Neural crest cell (in vitro differentiated cells): Measurements from ENCODE around the gene DRG2. TPM values are rescaled to one million over a fixed set of nuclear protein-coding genes. Genes with fewer than 3 reads are reported as not detected.

Experiments used
- DNase-seq: peaks from one replicate; pipeline ENCODE4 v3.0.0; 2021; ENCODE audit warnings: low read depth, mixed read lengths, low spot score
- H3K27ac Mint-ChIP-seq: one replicate; pipeline ENCODE4 v1.8.0; 2021; ENCODE audit warnings: mild to moderate bottlenecking, mixed read lengths; ENCODE audit not compliant: unreplicated experiment
- H3K27me3 Mint-ChIP-seq: 2 replicates; pipeline ENCODE4 v1.8.0; 2021; ENCODE audit warnings: low read depth, mild to moderate bottlenecking, mixed read lengths
- H3K36me3 Mint-ChIP-seq: 2 replicates; pipeline ENCODE4 v1.8.0; 2021; ENCODE audit warnings: low read depth, mild to moderate bottlenecking, mixed read lengths
- H3K4me1 Mint-ChIP-seq: 2 replicates; pipeline ENCODE4 v1.8.0; 2021; ENCODE audit warnings: mixed read lengths
- H3K4me3 Mint-ChIP-seq: one replicate; pipeline ENCODE4 v1.8.0; 2021; ENCODE audit warnings: mild to moderate bottlenecking, mixed read lengths
- H3K9me3 Mint-ChIP-seq: 2 replicates; pipeline ENCODE4 v1.8.0; 2021; ENCODE audit warnings: mixed read lengths
- CTCF ChIP-seq: fragments of 200-600 bp; sonication (generic); conservative IDR thresholded peaks from 2 replicates; pipeline ENCODE4 v1.5.0; 2021; ENCODE audit warnings: antibody characterized with exemption, mild to moderate bottlenecking
- long read RNA-seq: library from polyadenylated mRNA; unstranded; transcript quantifications from one replicate; pipeline ENCODE4 v2.0.0, GENCODE V29; 2020
- total RNA-seq: library from RNA; stranded (reverse); gene quantifications from 2 replicates; pipeline ENCODE4 v1.2.1, GENCODE V29; 2021

The DRG2 gene, protein sequence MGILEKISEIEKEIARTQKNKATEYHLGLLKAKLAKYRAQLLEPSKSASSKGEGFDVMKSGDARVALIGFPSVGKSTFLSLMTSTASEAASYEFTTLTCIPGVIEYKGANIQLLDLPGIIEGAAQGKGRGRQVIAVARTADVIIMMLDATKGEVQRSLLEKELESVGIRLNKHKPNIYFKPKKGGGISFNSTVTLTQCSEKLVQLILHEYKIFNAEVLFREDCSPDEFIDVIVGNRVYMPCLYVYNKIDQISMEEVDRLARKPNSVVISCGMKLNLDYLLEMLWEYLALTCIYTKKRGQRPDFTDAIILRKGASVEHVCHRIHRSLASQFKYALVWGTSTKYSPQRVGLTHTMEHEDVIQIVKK
- 40.3 and 41.5 TPM in 2 replicates for total RNA-seq
- long read RNA-seq, transcript DRG2-201 (13 exons, 1,964 nt) = major isoform, 47 of 56 reads
- long read RNA-seq, partial matches to known transcripts = 1 of 56 reads
- long read RNA-seq, other reads (novel, unspliced or antisense) = 8 of 56 reads

GRCh38 chr17:18087610-18088491, at the start of gene DRG2:
TSS of gene DRG2 (plus strand) at chr17:18087948. CDS start at chr17:18088024, 76 bp downstream.
- TF ChIP-seq CTCF = no peak
- H3K4me3 Mint-ChIP-seq = peak within 1 kb of the TSS; percentile 97
- H3K27me3 Mint-ChIP-seq = no peaks in the 10 kb centered on the region
- DNase-seq = peak; percentile 96
- H3K4me1 Mint-ChIP-seq = peaks cover 22% of the 10 kb centered on the region
- no peaks in the 10 kb centered on the region for H3K36me3 Mint-ChIP-seq
- H3K27ac Mint-ChIP-seq = peak within 1 kb of the TSS; percentile 97
- H3K9me3 Mint-ChIP-seq = no peaks in the 10 kb centered on the region

GRCh38 chr17:18038149-18038850, 49.4 kb upstream of the DRG2 start:
- Mint-ChIP-seq H3K4me3 (peak overlapping the region; percentile 98), H3K9me3 (no peaks in the 10 kb centered on the region), H3K36me3 (no peaks in the 10 kb centered on the region), H3K27ac (no peak overlapping the region), H3K4me1 (peaks cover 55% of the 10 kb centered on the region), H3K27me3 (no peaks in the 10 kb centered on the region)
- TF ChIP-seq CTCF = no peak
- no peak for DNase-seq

GRCh38 chr17:18038861-18039534, 48.8 kb upstream of the DRG2 start, which contains the start of the genes ATPAF2 and GID4:
TSS of gene ATPAF2 (minus strand) at chr17:18039168. CDS start at chr17:18039013, 155 bp downstream.
TSS of gene GID4 (plus strand) at chr17:18039408. CDS start at chr17:18039465, 57 bp downstream.
- no peaks in the 10 kb centered on the region for H3K27me3 Mint-ChIP-seq
- H3K4me3 Mint-ChIP-seq = peak within 1 kb of the TSS; percentile 98
- peak; percentile 100 for DNase-seq
- peaks cover 51% of the 10 kb centered on the region for H3K4me1 Mint-ChIP-seq
- no peaks in the 10 kb centered on the region for H3K9me3 Mint-ChIP-seq
- no peaks in the 10 kb centered on the region for H3K36me3 Mint-ChIP-seq
- peak within 1 kb of the TSS; percentile 98 for H3K27ac Mint-ChIP-seq
- peak; percentile 37 for TF ChIP-seq CTCF

- Mint-ChIP-seq H3K4me3 (peak overlapping the region; percentile 98), H3K36me3 (no peaks in the 10 kb centered on the region), H3K9me3 (no peaks in the 10 kb centered on the region), H3K27ac (peak overlapping the region; percentile 72), H3K4me1 (peaks cover 51% of the 10 kb centered on the region), H3K27me3 (no peaks in the 10 kb centered on the region)
- no peak for DNase-seq
- TF ChIP-seq CTCF = no peak
Measured at GRCh38 chr17:18039535-18040260, 48.0 kb upstream of the DRG2 start.
